ENCODE results near the gene C22orf42. TPM values are rescaled to one million over a fixed set of nuclear protein-coding genes. Genes with fewer than 3 reads are reported as not detected.

C22orf42 gene
- total RNA-seq, 1 donor from 2014 or later: not detected

- peak; percentile 65 for TF ChIP-seq CTCF (conservative IDR thresholded peaks at IDR 0.05)
- H3K9me3 Mint-ChIP-seq: no peaks in the 10 kb centered on the region
- peaks cover 80% of the 10 kb centered on the region for H3K27me3 Mint-ChIP-seq (ENCODE audit: low read depth)
- no peaks in the 10 kb centered on the region for H3K36me3 Mint-ChIP-seq (ENCODE audit: low read depth)
- no peak overlapping the region for H3K27ac Mint-ChIP-seq (ENCODE audit: unreplicated experiment)
- peaks cover 6% of the 10 kb centered on the region for H3K4me1 Mint-ChIP-seq
- no peak for DNase-seq (ENCODE audit: low read depth, low spot score)
- H3K4me3 Mint-ChIP-seq: no peak overlapping the region
Measured at GRCh38 chr22:32103658-32104315, 55.3 kb downstream of the C22orf42 start.

- no peak overlapping the region for H3K27ac Mint-ChIP-seq (ENCODE audit: unreplicated experiment)
- no peak overlapping the region for H3K4me3 Mint-ChIP-seq
- H3K4me1 Mint-ChIP-seq: peaks cover 6% of the 10 kb centered on the region
- H3K27me3 Mint-ChIP-seq (ENCODE audit: low read depth): peaks cover 79% of the 10 kb centered on the region
- no peaks in the 10 kb centered on the region for H3K36me3 Mint-ChIP-seq (ENCODE audit: low read depth)
- no peak for TF ChIP-seq CTCF (conservative IDR thresholded peaks at IDR 0.05)
- H3K9me3 Mint-ChIP-seq: no peaks in the 10 kb centered on the region
- DNase-seq (ENCODE audit: low read depth, low spot score): no peak
Measured at GRCh38 chr22:32100711-32101110, 58.4 kb downstream of the C22orf42 start.

Other genes starting within 250 kb of the C22orf42 start
- 154 and 162 TPM in 2 replicates for gene YWHAH, start 214.8 kb downstream of the C22orf42 start, total RNA-seq
- gene SLC5A1, start 116.0 kb downstream of the C22orf42 start, total RNA-seq: not detected in 2 replicates
- 0.21 TPM in 1 of 2 replicates, not detected in the other for gene RFPL2, start 45.8 kb upstream of the C22orf42 start, total RNA-seq
- gene SLC5A4, start 96.0 kb upstream of the C22orf42 start, total RNA-seq: 0.14 and 0.23 TPM in 2 replicates
- gene RFPL3, start 198.6 kb upstream of the C22orf42 start, total RNA-seq: not detected in 2 replicates